ENCODE results near the gene LARP4B. TPM values are rescaled to one million over a fixed set of nuclear protein-coding genes. Genes with fewer than 3 reads are reported as not detected.
"Not testable (repeated sequence)": the region's sequence is repeated elsewhere in the genome, so short reads cannot be mapped to it uniquely, and the experiment has no call there.

Gene LARP4B
- total RNA-seq, 1 donor from 2014 or later, result 64.2 TPM

GRCh38 chr10:771647-772046, 159.9 kb downstream of the LARP4B start:
- intact Hi-C loops (cut with micrococcal nuclease), result no loop called here
- Histone ChIP-seq H3K9me3 (replicated peaks) (peaks cover 40% of the 10 kb centered on the region), H3K36me3 (no peaks in the 10 kb centered on the region), H3K4me3 (no peak overlapping the region), H3K4me1 (no peaks in the 10 kb centered on the region), H3K27ac (replicated peaks) (no peak overlapping the region), H3K27me3 (ENCODE audit: low read depth) (no peaks in the 10 kb centered on the region)
- no peak for TF ChIP-seq CTCF (IDR thresholded peaks at IDR 0.05; ENCODE audit: borderline replicate concordance)
- DNase-seq, result no peak

- Histone ChIP-seq H3K27me3 (ENCODE audit: low read depth) (no peaks in the 10 kb centered on the region), H3K36me3 (no peaks in the 10 kb centered on the region), H3K9me3 (replicated peaks) (peaks cover 40% of the 10 kb centered on the region), H3K27ac (replicated peaks) (no peak overlapping the region), H3K4me3 (no peak overlapping the region), H3K4me1 (no peaks in the 10 kb centered on the region)
- DNase-seq, result no peak
- no peak for TF ChIP-seq CTCF (IDR thresholded peaks at IDR 0.05; ENCODE audit: borderline replicate concordance)
- intact Hi-C loops (cut with micrococcal nuclease), result no loop called here
Observed at GRCh38 chr10:770975-771374, 160.5 kb downstream of the LARP4B start.

GRCh38 chr10:770048-770712, 161.3 kb downstream of the LARP4B start:
- H3K9me3 ChIP-seq (replicated peaks), result peaks cover 40% of the 10 kb centered on the region
- intact Hi-C loops (cut with micrococcal nuclease); H3K4me1 ChIP-seq; DNase-seq; H3K36me3 ChIP-seq; H3K4me3 ChIP-seq; H3K27me3 ChIP-seq (ENCODE audit: low read depth); H3K27ac ChIP-seq (replicated peaks): not testable (repeated sequence)

- Histone ChIP-seq H3K4me1 (no peaks in the 10 kb centered on the region), H3K36me3 (no peaks in the 10 kb centered on the region), H3K27ac (replicated peaks) (no peak overlapping the region), H3K4me3 (no peak overlapping the region), H3K27me3 (ENCODE audit: low read depth) (no peaks in the 10 kb centered on the region), H3K9me3 (replicated peaks) (peaks cover 54% of the 10 kb centered on the region)
- TF ChIP-seq CTCF (IDR thresholded peaks at IDR 0.05; ENCODE audit: borderline replicate concordance), result no peak
- intact Hi-C loops (cut with micrococcal nuclease), result no loop called here
- DNase-seq, result no peak
Observed at GRCh38 chr10:767794-768193, 163.7 kb downstream of the LARP4B start.

GRCh38 chr10:767211-767610, 164.3 kb downstream of the LARP4B start:
- DNase-seq, result no peak
- intact Hi-C loops (cut with micrococcal nuclease), result no loop called here
- no peaks in the 10 kb centered on the region for H3K36me3 ChIP-seq
- H3K9me3 ChIP-seq (replicated peaks), result peaks cover 60% of the 10 kb centered on the region
- no peak overlapping the region for H3K27ac ChIP-seq (replicated peaks)
- no peaks in the 10 kb centered on the region for H3K27me3 ChIP-seq (ENCODE audit: low read depth)
- no peak overlapping the region for H3K4me3 ChIP-seq
- no peaks in the 10 kb centered on the region for H3K4me1 ChIP-seq
- TF ChIP-seq CTCF (IDR thresholded peaks at IDR 0.05; ENCODE audit: borderline replicate concordance), result no peak

GRCh38 chr10:761376-761775, 170.1 kb downstream of the LARP4B start:
- H3K36me3 ChIP-seq, result no peaks in the 10 kb centered on the region
- H3K4me1 ChIP-seq, result no peaks in the 10 kb centered on the region
- no peak overlapping the region for H3K27ac ChIP-seq (replicated peaks)
- intact Hi-C loops (cut with micrococcal nuclease), result no loop called here
- peaks cover 12% of the 10 kb centered on the region for H3K27me3 ChIP-seq (ENCODE audit: low read depth)
- H3K9me3 ChIP-seq (replicated peaks), result peaks cover 49% of the 10 kb centered on the region
- no peak overlapping the region for H3K4me3 ChIP-seq
- no peak for TF ChIP-seq CTCF (IDR thresholded peaks at IDR 0.05; ENCODE audit: borderline replicate concordance)
- DNase-seq, result no peak
